ENCODE data around the gene TMEM44. TPM values are rescaled to one million over a fixed set of nuclear protein-coding genes. Genes with fewer than 3 reads are reported as not detected.

TMEM44 gene
- total RNA-seq, 1 donor from 2014 or later: 16.7 TPM

GRCh38 chr3:194582196-194582905 is 50.9 kb downstream of the TMEM44 start:
- DNase-seq (ENCODE audit: low read depth): no peak

- no peak for DNase-seq (ENCODE audit: low read depth)
These were observed 54.1 kb downstream of the TMEM44 start for GRCh38 chr3:194579091-194579606.

- peak; percentile 83 for DNase-seq (ENCODE audit: low read depth)
These were observed 55.0 kb downstream of the TMEM44 start for GRCh38 chr3:194577986-194578905.

- no peak for DNase-seq (ENCODE audit: low read depth)
These were observed 57.6 kb downstream of the TMEM44 start for GRCh38 chr3:194575484-194576210.

GRCh38 chr3:194574639-194575483 is 58.4 kb downstream of the TMEM44 start:
- peak; percentile 75 for DNase-seq (ENCODE audit: low read depth)

GRCh38 chr3:194573680-194574437 is 59.4 kb downstream of the TMEM44 start:
- DNase-seq (ENCODE audit: low read depth): peak; percentile 76

GRCh38 chr3:194572944-194573491 is 60.2 kb downstream of the TMEM44 start:
- no peak for DNase-seq (ENCODE audit: low read depth)

GRCh38 chr3:194572143-194572789 is 61.0 kb downstream of the TMEM44 start:
- peak; percentile 94 for DNase-seq (ENCODE audit: low read depth)

GRCh38 chr3:194571491-194572142 is 61.6 kb downstream of the TMEM44 start:
- DNase-seq (ENCODE audit: low read depth): no peak

- no peak for DNase-seq (ENCODE audit: low read depth)
These were observed 62.3 kb downstream of the TMEM44 start for GRCh38 chr3:194570898-194571297.

GRCh38 chr3:194570235-194570634 is 63.0 kb downstream of the TMEM44 start:
- DNase-seq (ENCODE audit: low read depth): no peak

- no peak for DNase-seq (ENCODE audit: low read depth)
These were observed 64.0 kb downstream of the TMEM44 start for GRCh38 chr3:194569252-194569651.

GRCh38 chr3:194565597-194566190 is 67.5 kb downstream of the TMEM44 start:
- peak; percentile 33 for DNase-seq (ENCODE audit: low read depth)

GRCh38 chr3:194562986-194563385 is 70.2 kb downstream of the TMEM44 start:
- DNase-seq (ENCODE audit: low read depth): no peak

GRCh38 chr3:194561306-194561974 is 71.8 kb downstream of the TMEM44 start:
- DNase-seq (ENCODE audit: low read depth): no peak

- no peak for DNase-seq (ENCODE audit: low read depth)
These were observed 73.2 kb downstream of the TMEM44 start for GRCh38 chr3:194560047-194560446.

GRCh38 chr3:194559530-194559929 is 73.7 kb downstream of the TMEM44 start:
- DNase-seq (ENCODE audit: low read depth): no peak
